Upper lobe of right lung (tissue), 1 donor: ENCODE results near the gene OGA. TPM values are rescaled to one million over a fixed set of nuclear protein-coding genes. Genes with fewer than 3 reads are reported as not detected.

Experiments used
- ATAC-seq: fragments of 200-7000 bp; cut with Tn5 transposase; one replicate; pipeline ENCODE4 v1.9.1; 2020; ENCODE audit warnings: mild to moderate bottlenecking, moderate library complexity
- DNase-seq: peaks from one replicate; pipeline ENCODE4 v3.0.0-alpha.2; 2020
- H3K27ac ChIP-seq: fragments of 200-600 bp; one replicate; pipeline ENCODE4 v1.8.0; 2022
- H3K27me3 ChIP-seq: fragments of 200-600 bp; one replicate; pipeline ENCODE4 v1.8.0; 2022; ENCODE audit warnings: mild to moderate bottlenecking
- H3K36me3 ChIP-seq: fragments of 200-600 bp; one replicate; pipeline ENCODE4 v1.8.0; 2022
- H3K4me1 ChIP-seq: fragments of 200-600 bp; one replicate; pipeline ENCODE4 v1.8.0; 2022
- H3K4me3 ChIP-seq: fragments of 200-600 bp; one replicate; pipeline ENCODE4 v1.8.0; 2022; ENCODE audit warnings: mild to moderate bottlenecking
- H3K9me3 ChIP-seq: fragments of 200-600 bp; one replicate; pipeline ENCODE4 v1.8.0; 2022
- intact Hi-C: fragments of 100-400 bp; cut with DNase I; formaldehyde crosslinking; loops from one replicate; pipeline ENCODE4 v1.11.0; 2022
- total RNA-seq: library from RNA; stranded (reverse); fragmentation: NEBNext Ultra II Directional; extraction: Animal tissue kit (Norgen Biotek cat#: 25700); gene quantifications from one replicate; pipeline ENCODE4 v1.2.1, GENCODE V29; 2021
- TF ChIP-seq, protein P1 (sequence below): fragments of 200-600 bp; IDR thresholded peaks from one replicate; pipeline ENCODE4 v1.8.0; 2022; ENCODE audit warnings: antibody characterized with exemption
- donor health status: DM: no; HTN: yes; CAD: no; lungs with severe emphysema.

The OGA gene
- total RNA-seq, 1 donor from 2014 or later, result 91.6 TPM

DNA sequence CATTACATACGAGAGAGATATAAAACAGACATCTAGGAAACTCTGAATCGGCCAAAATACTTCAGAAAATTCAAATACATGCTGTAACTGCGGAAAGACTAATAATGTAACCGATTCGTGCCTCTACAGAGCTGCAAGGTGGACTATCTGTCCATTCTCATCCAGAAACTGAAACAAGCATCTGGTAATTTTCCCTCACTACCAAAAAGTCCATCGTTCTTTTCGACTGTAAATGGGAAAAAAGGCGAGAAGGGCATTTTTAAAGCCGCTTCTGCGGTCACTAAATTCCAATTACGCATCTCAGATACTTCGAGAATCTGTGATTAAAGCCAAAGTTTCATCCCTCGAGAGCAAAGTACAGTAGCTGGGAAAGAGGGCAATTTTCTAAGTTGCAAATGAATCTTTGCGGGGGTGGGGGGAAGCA is 1.3 kb downstream of the OGA start:
- Histone ChIP-seq H3K4me1 (peaks cover 36% of the 10 kb centered on the region), H3K9me3 (no peaks in the 10 kb centered on the region), H3K27me3 (no peaks in the 10 kb centered on the region), H3K27ac (peak overlapping the region; percentile 97), H3K4me3 (peak overlapping the region; percentile 100), H3K36me3 (peaks cover 16% of the 10 kb centered on the region)
- intact Hi-C loops, result no loop called here
- ATAC-seq (no peak), DNase-seq (no peak)
- TF ChIP-seq, protein P1, sequence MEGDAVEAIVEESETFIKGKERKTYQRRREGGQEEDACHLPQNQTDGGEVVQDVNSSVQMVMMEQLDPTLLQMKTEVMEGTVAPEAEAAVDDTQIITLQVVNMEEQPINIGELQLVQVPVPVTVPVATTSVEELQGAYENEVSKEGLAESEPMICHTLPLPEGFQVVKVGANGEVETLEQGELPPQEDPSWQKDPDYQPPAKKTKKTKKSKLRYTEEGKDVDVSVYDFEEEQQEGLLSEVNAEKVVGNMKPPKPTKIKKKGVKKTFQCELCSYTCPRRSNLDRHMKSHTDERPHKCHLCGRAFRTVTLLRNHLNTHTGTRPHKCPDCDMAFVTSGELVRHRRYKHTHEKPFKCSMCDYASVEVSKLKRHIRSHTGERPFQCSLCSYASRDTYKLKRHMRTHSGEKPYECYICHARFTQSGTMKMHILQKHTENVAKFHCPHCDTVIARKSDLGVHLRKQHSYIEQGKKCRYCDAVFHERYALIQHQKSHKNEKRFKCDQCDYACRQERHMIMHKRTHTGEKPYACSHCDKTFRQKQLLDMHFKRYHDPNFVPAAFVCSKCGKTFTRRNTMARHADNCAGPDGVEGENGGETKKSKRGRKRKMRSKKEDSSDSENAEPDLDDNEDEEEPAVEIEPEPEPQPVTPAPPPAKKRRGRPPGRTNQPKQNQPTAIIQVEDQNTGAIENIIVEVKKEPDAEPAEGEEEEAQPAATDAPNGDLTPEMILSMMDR, result no peak

DNA sequence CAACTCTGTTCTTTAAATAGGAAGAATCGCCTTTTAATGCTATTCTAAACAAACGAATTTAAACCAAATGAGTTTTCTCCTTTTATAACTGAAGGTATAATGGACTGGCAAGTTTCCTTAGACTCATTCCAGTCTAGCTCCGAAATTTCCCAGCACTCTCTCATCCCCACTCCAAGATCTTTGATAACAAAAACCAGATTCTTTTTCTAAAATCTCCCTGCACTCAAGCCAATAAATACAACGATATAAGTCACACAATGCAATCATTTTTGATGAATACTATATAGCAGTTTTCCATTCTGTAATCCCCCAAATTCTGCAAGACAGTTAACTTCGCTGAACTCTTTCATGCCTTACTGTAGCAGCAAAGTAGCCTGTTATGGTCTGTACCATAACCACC is 1.9 kb downstream of the OGA start:
- DNase-seq (no peak), ATAC-seq (no peak)
- intact Hi-C loops, result no loop called here
- H3K9me3 ChIP-seq, result no peaks in the 10 kb centered on the region
- H3K4me1 ChIP-seq, result peaks cover 36% of the 10 kb centered on the region
- no peak overlapping the region for H3K27ac ChIP-seq
- TF ChIP-seq, protein P1, result no peak
- no peaks in the 10 kb centered on the region for H3K27me3 ChIP-seq
- H3K36me3 ChIP-seq, result peaks cover 21% of the 10 kb centered on the region
- peak overlapping the region; percentile 100 for H3K4me3 ChIP-seq

DNA sequence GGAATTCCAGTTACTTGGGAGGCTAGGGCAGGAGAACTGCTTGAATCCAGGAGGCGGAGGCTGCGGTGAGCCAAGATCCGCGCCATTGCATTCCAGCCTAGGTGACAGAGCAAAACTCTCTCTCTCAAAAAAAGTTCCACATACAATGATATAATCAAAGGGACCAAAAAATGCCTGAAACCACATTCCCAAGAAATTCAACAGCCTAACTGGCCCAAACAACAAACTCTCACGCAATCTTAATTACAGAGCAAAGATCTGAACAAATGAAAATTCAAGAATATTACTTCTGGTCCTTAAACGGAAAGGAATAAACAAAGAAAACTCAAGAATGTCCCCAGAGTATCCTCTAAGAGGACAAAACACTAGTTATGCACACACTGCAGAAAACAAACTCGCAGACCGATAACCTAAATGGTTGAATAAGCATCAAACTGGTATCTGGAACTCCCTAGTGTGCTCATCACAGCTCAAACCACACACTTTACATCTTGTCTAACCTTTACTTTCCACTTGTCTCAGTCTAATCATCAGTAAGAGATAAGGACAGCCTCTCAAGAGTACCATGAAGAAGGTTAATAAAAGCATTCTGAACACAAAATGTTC is 3.7 kb downstream of the OGA start:
- intact Hi-C loops, result no loop called here
- peaks cover 39% of the 10 kb centered on the region for H3K36me3 ChIP-seq
- TF ChIP-seq, protein P1, result no peak
- ATAC-seq (no peak), DNase-seq (peak; percentile 29)
- H3K4me3 ChIP-seq, result peak overlapping the region; percentile 100
- H3K9me3 ChIP-seq, result no peaks in the 10 kb centered on the region
- no peaks in the 10 kb centered on the region for H3K27me3 ChIP-seq
- peaks cover 35% of the 10 kb centered on the region for H3K4me1 ChIP-seq
- no peak overlapping the region for H3K27ac ChIP-seq

DNA sequence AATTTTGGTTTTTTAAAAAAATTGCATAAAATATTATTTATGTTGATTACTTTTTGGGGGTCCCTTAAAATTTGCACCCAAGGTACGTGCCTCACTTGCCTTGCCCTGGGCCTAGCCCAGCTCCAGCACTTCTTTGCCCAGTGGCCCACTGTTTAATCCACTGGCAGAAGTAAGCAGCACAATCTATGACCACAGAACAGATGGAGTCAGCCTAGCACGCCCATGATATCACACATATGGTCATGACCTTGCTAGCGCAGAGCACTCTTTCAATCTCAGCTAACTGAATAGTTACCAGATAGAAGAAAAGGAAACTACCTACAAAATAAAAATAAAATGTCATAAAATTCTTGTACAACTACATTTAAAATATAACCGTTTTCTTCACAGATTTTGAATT is 5.6 kb downstream of the OGA start:
- intact Hi-C loops, result no loop called here
- Histone ChIP-seq H3K27me3 (no peaks in the 10 kb centered on the region), H3K27ac (no peak overlapping the region), H3K4me3 (no peak overlapping the region), H3K9me3 (no peaks in the 10 kb centered on the region), H3K4me1 (peaks cover 26% of the 10 kb centered on the region), H3K36me3 (peaks cover 59% of the 10 kb centered on the region)
- DNase-seq (no peak), ATAC-seq (no peak)
- TF ChIP-seq, protein P1, result no peak

DNA sequence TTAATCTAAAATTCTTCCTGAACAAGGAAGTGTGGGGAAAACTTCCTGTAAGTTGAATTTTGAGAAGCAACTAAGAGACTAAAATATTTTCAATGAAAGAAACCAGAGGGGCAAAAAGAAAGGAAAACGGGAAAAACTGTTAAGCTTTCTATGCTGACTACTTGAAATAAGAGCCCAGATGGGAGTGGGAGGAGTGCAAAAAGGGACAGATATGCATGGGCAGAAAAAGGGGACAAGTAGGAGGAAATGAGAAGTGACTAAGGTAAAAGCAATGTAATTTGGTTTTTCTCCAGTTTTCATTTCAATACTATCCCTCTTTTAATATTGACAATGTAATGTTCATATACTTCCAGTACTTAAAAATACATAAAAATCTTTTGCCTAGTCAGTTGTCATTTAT is 11.1 kb downstream of the OGA start:
- H3K36me3 ChIP-seq, result peaks cover 99% of the 10 kb centered on the region

More for the DNA sequence above, 11.1 kb downstream of the OGA start:
- intact Hi-C loops, result no loop called here
- no peaks in the 10 kb centered on the region for H3K4me1 ChIP-seq
- no peak overlapping the region for H3K4me3 ChIP-seq
- H3K27ac ChIP-seq, result no peak overlapping the region
- H3K9me3 ChIP-seq, result no peaks in the 10 kb centered on the region
- no peak for ATAC-seq
- TF ChIP-seq, protein P1, result no peak
- no peaks in the 10 kb centered on the region for H3K27me3 ChIP-seq
- no peak for DNase-seq
